Karpas-422 (cell line): ENCODE results near the gene KIRREL3. TPM values are rescaled to one million over a fixed set of nuclear protein-coding genes. Genes with fewer than 3 reads are reported as not detected.

Source experiments
- DNase-seq: peaks from one replicate; pipeline ENCODE4 v3.0.0-alpha.2; 2015
- H2AFZ ChIP-seq: fragments of 200-600 bp; sonication (generic); 2 replicates; pipeline ENCODE4 v1.6.1; 2014; ENCODE audit warnings: antibody characterized with exemption, low read length, mixed read lengths
- H3K27ac ChIP-seq: fragments of 200-600 bp; sonication (generic); 2 replicates; pipeline ENCODE4 v1.5.1; 2014; ENCODE audit warnings: mild to moderate bottlenecking, low read length, moderate library complexity
- H3K27me3 ChIP-seq: fragments of 200-600 bp; sonication (generic); 2 replicates; pipeline ENCODE4 v1.6.1; 2014; ENCODE audit warnings: low read length, mixed read lengths
- H3K36me3 ChIP-seq: fragments of 200-600 bp; sonication (generic); 2 replicates; pipeline ENCODE4 v1.6.1; 2014; ENCODE audit warnings: low read length, mixed read lengths; ENCODE audit not compliant: insufficient read depth
- H3K4me1 ChIP-seq: fragments of 200-600 bp; sonication (generic); 2 replicates; pipeline ENCODE4 v1.6.1; 2014; ENCODE audit warnings: mild to moderate bottlenecking, low read length, mixed read lengths
- H3K4me2 ChIP-seq: fragments of 200-600 bp; sonication (generic); 2 replicates; pipeline ENCODE4 v1.6.1; 2014; ENCODE audit warnings: low read length, low read depth, mild to moderate bottlenecking; ENCODE audit not compliant: poor library complexity, severe bottlenecking
- H3K4me3 ChIP-seq: fragments of 200-600 bp; sonication (generic); 2 replicates; pipeline ENCODE4 v1.5.1; 2014; ENCODE audit warnings: mild to moderate bottlenecking, antibody characterized with exemption, low read length, mixed read lengths
- H3K79me2 ChIP-seq: fragments of 200-600 bp; sonication (generic); 2 replicates; pipeline ENCODE4 v1.6.1; 2014; ENCODE audit warnings: mild to moderate bottlenecking, low read length, mixed read lengths
- H3K9ac ChIP-seq: fragments of 200-600 bp; sonication (generic); 2 replicates; pipeline ENCODE4 v1.6.0; 2014; ENCODE audit warnings: low read length
- H3K9me2 ChIP-seq: fragments of 200-600 bp; sonication (generic), shearing (Covaris generic); replicated peaks from 2 replicates; pipeline ENCODE4 v1.6.0; 2014; ENCODE audit warnings: mild to moderate bottlenecking, low read length, moderate library complexity; ENCODE audit not compliant: insufficient read depth
- H3K9me3 ChIP-seq: fragments of 300-700, 200-600 bp; sonication (generic); 2 replicates; pipeline ENCODE4 v1.6.1; 2014; ENCODE audit warnings: low read length, mixed read lengths
- H4K20me1 ChIP-seq: fragments of 200-600 bp; sonication (generic); 2 replicates; pipeline ENCODE4 v1.6.1; 2014; ENCODE audit warnings: mild to moderate bottlenecking, antibody characterized with exemption, low read length, low read depth; ENCODE audit not compliant: insufficient read depth
- total RNA-seq: library from RNA; depleted of rRNA; stranded (reverse); fragments of >200 nt; shearing (Covaris generic); gene quantifications from 2 replicates; pipeline ENCODE4 v1.2.3, GENCODE V29; 2014; ENCODE audit warnings: low replicate concordance

KIRREL3 gene
- total RNA-seq, 1 experiment from 2014 or later, result not detected

GRCh38 chr11:127006311-127006710, 5.7 kb upstream of the KIRREL3 start:
- peaks cover 5% of the 10 kb centered on the region; the same call in 1 of the 2 replicates for H3K4me1 ChIP-seq

DNA sequence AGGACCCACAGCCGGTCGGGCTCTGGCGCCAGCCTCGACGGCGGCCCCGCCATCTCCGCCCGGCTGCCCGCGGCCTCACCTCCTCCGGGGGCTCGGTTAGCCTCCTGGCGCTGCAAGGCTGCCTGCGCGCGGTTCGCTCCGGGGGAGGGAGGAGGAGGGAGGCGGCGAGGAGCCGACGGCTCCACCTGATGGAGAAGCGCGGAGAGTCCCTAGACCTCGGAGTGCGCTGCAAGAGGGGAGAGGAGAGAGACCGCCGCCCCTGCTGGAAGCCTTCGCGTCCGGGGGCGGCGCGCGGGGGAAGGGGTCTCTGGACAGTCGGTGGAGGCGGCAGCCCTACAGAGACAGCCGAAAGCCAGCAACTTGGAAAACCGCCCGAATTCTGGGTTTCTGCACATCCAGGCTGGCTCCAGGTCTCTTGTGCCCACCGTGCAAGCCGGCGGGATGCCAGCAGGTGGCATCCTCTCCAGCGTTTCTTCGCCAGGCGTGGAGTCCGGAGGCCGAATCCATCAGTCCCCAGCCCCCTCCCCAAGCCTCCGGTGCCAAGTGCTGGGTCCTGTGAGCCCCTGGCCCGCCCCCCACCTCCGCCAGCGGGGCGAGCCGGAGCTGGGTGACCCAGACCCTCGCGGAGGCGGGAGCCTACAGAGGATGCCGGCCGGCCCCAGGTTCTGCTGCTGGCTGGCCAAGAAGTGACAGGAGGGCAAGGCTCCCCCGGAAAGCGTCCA, 2.9 kb upstream of the KIRREL3 start:
- Histone ChIP-seq H3K27me3 (no peaks in the 10 kb centered on the region), H2AFZ (no peak overlapping the region), H3K9ac (no peak overlapping the region), H4K20me1 (no peaks in the 10 kb centered on the region), H3K79me2 (no peaks in the 10 kb centered on the region), H3K4me2 (no peak overlapping the region), H3K36me3 (no peaks in the 10 kb centered on the region), H3K4me1 (peaks cover 5% of the 10 kb centered on the region; the same call in 1 of the 2 replicates), H3K4me3 (no peak overlapping the region), H3K9me3 (no peaks in the 10 kb centered on the region), H3K27ac (no peak overlapping the region), H3K9me2 (no peaks in the 10 kb centered on the region)
- DNase-seq, result no peak

More at GRCh38 chr11:127006311-127006710, 5.7 kb upstream of the KIRREL3 start:
- H3K4me2 ChIP-seq, result no peak overlapping the region
- H2AFZ ChIP-seq, result no peak overlapping the region
- no peak overlapping the region for H3K9ac ChIP-seq
- no peaks in the 10 kb centered on the region for H3K36me3 ChIP-seq
- H3K79me2 ChIP-seq, result no peaks in the 10 kb centered on the region
- no peak overlapping the region for H3K4me3 ChIP-seq
- no peak overlapping the region for H3K27ac ChIP-seq
- no peak for DNase-seq
- H3K27me3 ChIP-seq, result no peaks in the 10 kb centered on the region
- H3K9me2 ChIP-seq, result no peaks in the 10 kb centered on the region
- no peaks in the 10 kb centered on the region for H4K20me1 ChIP-seq
- no peaks in the 10 kb centered on the region for H3K9me3 ChIP-seq

- Histone ChIP-seq H2AFZ (no peak overlapping the region), H3K9me3 (no peaks in the 10 kb centered on the region), H3K4me2 (no peak overlapping the region), H3K4me1 (peaks cover 5% of the 10 kb centered on the region; the same call in 1 of the 2 replicates), H4K20me1 (no peaks in the 10 kb centered on the region), H3K9ac (no peak overlapping the region), H3K9me2 (no peaks in the 10 kb centered on the region), H3K79me2 (no peaks in the 10 kb centered on the region), H3K27me3 (no peaks in the 10 kb centered on the region), H3K4me3 (no peak overlapping the region), H3K36me3 (no peaks in the 10 kb centered on the region), H3K27ac (no peak overlapping the region)
- DNase-seq, result no peak
Observed at GRCh38 chr11:127002669-127003259, 2.2 kb upstream of the KIRREL3 start.

- Histone ChIP-seq H3K4me2 (no peak overlapping the region), H2AFZ (no peak overlapping the region), H3K9me3 (no peaks in the 10 kb centered on the region), H3K9ac (no peak overlapping the region), H3K27me3 (no peaks in the 10 kb centered on the region), H3K36me3 (no peaks in the 10 kb centered on the region), H3K79me2 (no peaks in the 10 kb centered on the region), H3K27ac (no peak overlapping the region), H3K4me3 (no peak overlapping the region), H4K20me1 (no peaks in the 10 kb centered on the region), H3K9me2 (no peaks in the 10 kb centered on the region), H3K4me1 (peaks cover 5% of the 10 kb centered on the region; the same call in 1 of the 2 replicates)
- DNase-seq, result no peak
Observed at GRCh38 chr11:127000981-127001380, 411 bp upstream of the KIRREL3 start.

- Histone ChIP-seq H3K79me2 (no peaks in the 10 kb centered on the region), H2AFZ (no peak overlapping the region)
Observed at GRCh38 chr11:126999366-126999765, 1.2 kb downstream of the KIRREL3 start.

DNA sequence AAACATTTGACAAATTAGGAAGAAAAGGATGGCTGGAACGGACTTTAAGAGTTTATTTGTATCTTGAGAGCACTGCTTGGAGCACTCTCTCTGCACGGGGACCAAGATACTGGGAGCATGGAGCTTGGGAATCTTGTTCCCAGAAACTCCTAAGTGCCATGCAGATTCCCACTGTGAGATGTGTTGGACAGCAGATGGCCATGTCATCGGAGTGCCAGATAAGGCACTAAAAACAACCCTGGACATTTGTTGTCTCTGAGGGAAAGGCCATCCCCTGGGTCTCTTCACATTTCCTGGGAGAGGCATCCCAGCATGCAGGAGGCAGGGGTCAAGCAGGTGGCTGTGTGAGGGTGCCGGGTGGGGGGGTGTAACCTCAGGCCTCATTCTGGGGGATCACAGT, 2.9 kb downstream of the KIRREL3 start:
- Histone ChIP-seq H3K9me2 (no peaks in the 10 kb centered on the region), H3K4me1 (peaks cover 4% of the 10 kb centered on the region; the same call in 1 of the 2 replicates), H3K27me3 (no peaks in the 10 kb centered on the region)

More at GRCh38 chr11:126999366-126999765, 1.2 kb downstream of the KIRREL3 start:
- H3K36me3 ChIP-seq, result no peaks in the 10 kb centered on the region
- no peaks in the 10 kb centered on the region for H3K27me3 ChIP-seq
- H3K9ac ChIP-seq, result no peak overlapping the region
- no peak overlapping the region for H3K4me2 ChIP-seq
- DNase-seq, result no peak
- no peak overlapping the region for H3K4me3 ChIP-seq
- H3K27ac ChIP-seq, result no peak overlapping the region
- no peaks in the 10 kb centered on the region for H3K9me3 ChIP-seq
- no peaks in the 10 kb centered on the region for H4K20me1 ChIP-seq
- H3K9me2 ChIP-seq, result no peaks in the 10 kb centered on the region
- H3K4me1 ChIP-seq, result peaks cover 5% of the 10 kb centered on the region; the same call in 1 of the 2 replicates

GRCh38 chr11:126997196-126997595, 3.4 kb downstream of the KIRREL3 start:
- Histone ChIP-seq H3K27me3 (no peaks in the 10 kb centered on the region), H3K4me3 (no peak overlapping the region), H3K4me1 (no peaks in the 10 kb centered on the region; the same call in 1 of the 2 replicates), H3K9me2 (no peaks in the 10 kb centered on the region), H3K9ac (no peak overlapping the region), H4K20me1 (no peaks in the 10 kb centered on the region), H3K79me2 (no peaks in the 10 kb centered on the region), H3K4me2 (no peak overlapping the region), H3K27ac (no peak overlapping the region), H3K9me3 (no peaks in the 10 kb centered on the region), H2AFZ (no peak overlapping the region), H3K36me3 (no peaks in the 10 kb centered on the region)
- no peak for DNase-seq

More for the DNA sequence above, 2.9 kb downstream of the KIRREL3 start:
- H3K36me3 ChIP-seq, result no peaks in the 10 kb centered on the region
- no peak overlapping the region for H2AFZ ChIP-seq
- no peak overlapping the region for H3K4me3 ChIP-seq
- H4K20me1 ChIP-seq, result no peaks in the 10 kb centered on the region
- H3K9ac ChIP-seq, result no peak overlapping the region
- no peaks in the 10 kb centered on the region for H3K79me2 ChIP-seq
- no peak for DNase-seq
- no peak overlapping the region for H3K4me2 ChIP-seq
- no peaks in the 10 kb centered on the region for H3K9me3 ChIP-seq
- H3K27ac ChIP-seq, result no peak overlapping the region

DNA sequence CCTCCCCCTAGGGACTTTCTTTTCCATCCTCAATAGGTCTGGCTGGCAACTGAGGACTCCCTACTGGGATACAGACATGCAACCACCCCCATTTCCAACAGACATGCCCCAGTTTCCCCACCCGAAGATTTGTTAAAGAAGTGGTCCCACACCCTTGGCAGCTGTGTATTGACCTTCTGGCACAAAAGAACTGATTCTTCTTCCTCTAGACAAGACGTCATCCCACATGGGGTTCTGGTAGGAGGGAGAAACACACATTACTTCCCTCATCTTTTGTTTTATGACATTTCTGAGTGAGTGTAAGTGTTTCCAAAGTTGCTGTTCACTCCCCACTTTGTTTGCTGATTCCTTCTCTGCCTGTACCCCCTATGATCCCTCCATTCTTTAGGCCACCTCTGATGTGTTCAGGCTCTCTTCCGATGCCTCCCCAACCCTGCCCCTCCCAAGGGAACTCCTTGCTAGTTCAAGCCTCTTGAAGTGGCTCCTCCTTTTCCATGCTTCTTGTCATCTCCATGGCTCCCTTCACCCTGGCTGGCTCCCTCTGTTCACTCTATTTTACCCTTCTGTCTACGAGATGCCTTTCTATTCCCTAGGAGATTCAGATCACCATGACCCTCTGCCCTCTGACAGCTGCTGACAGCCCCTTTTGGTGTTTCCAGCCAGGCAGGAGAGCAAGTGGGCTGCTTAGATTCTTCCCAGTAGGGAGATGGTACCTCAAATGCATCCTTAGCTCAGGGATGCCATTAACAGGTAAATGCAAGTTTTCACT, 4.3 kb downstream of the KIRREL3 start:
- Histone ChIP-seq H2AFZ (no peak overlapping the region), H3K79me2 (no peaks in the 10 kb centered on the region), H3K4me2 (no peak overlapping the region), H3K4me1 (no peaks in the 10 kb centered on the region), H4K20me1 (no peaks in the 10 kb centered on the region), H3K9me3 (no peaks in the 10 kb centered on the region), H3K27me3 (no peaks in the 10 kb centered on the region), H3K9me2 (no peaks in the 10 kb centered on the region), H3K27ac (no peak overlapping the region), H3K9ac (no peak overlapping the region), H3K4me3 (no peak overlapping the region), H3K36me3 (no peaks in the 10 kb centered on the region)
- no peak for DNase-seq
